ENCODE data around the gene POU2F1. TPM values are rescaled to one million over a fixed set of nuclear protein-coding genes. Genes with fewer than 3 reads are reported as not detected.

The POU2F1 gene
- total RNA-seq, 1 experiment from 2014 or later = 28.5 TPM

- Histone ChIP-seq H3K4me1 (replicated peaks; ENCODE audit: insufficient read depth) (peaks cover 4% of the 10 kb centered on the region), H3K4me2 (no peak overlapping the region), H3K4me3 (no peak overlapping the region), H3K27ac (no peak overlapping the region), H3K9me2 (ENCODE audit: insufficient read depth) (no peaks in the 10 kb centered on the region), H3K79me2 (ENCODE audit: low read depth) (peaks cover 56% of the 10 kb centered on the region), H3K36me3 (ENCODE audit: low read depth) (no peaks in the 10 kb centered on the region), H3F3A (ENCODE audit: insufficient read depth, low read depth) (peaks cover 10% of the 10 kb centered on the region; the same call in 1 of the 2 replicates), H2AFZ (no peak overlapping the region), H4K20me1 (ENCODE audit: insufficient read depth) (no peaks in the 10 kb centered on the region), H3K9me3 (ENCODE audit: insufficient read depth, low read depth) (peaks cover 6% of the 10 kb centered on the region; the same call in 1 of the 2 replicates), H3K27me3 (ENCODE audit: insufficient read depth, low read depth) (no peaks in the 10 kb centered on the region)
- BruUV-seq (replicated peaks) = no TSS peak
- DNase-seq = no peak
- ChIA-PET CTCF (no interaction called here), POLR2A (ENCODE audit: unreplicated experiment) (no interaction called here)
- intact Hi-C loops (cut with micrococcal nuclease; ENCODE audit: unreplicated experiment) = no loop called here
- TF ChIP-seq EZH2 (IDR thresholded peaks at IDR 0.05; ENCODE audit: low read depth) (no peak), CTCF (conservative IDR thresholded peaks at IDR 0.05) (no peak)
Observed at GRCh38 chr1:167291539-167292185, 71.0 kb downstream of the POU2F1 start.

- no peak for DNase-seq
- intact Hi-C loops (cut with micrococcal nuclease; ENCODE audit: unreplicated experiment) = no loop called here
- H3K9me3 ChIP-seq (ENCODE audit: insufficient read depth, low read depth) = peaks cover 6% of the 10 kb centered on the region; the same call in 1 of the 2 replicates
- no TSS peak for BruUV-seq (replicated peaks)
- peaks cover 10% of the 10 kb centered on the region for H3K4me1 ChIP-seq (replicated peaks; ENCODE audit: insufficient read depth)
- POLR2A ChIA-PET (ENCODE audit: unreplicated experiment) = no interaction called here
- CTCF ChIA-PET = no interaction called here
- no peaks in the 10 kb centered on the region for H3K9me2 ChIP-seq (ENCODE audit: insufficient read depth)
- H3K4me3 ChIP-seq = no peak overlapping the region
- H3F3A ChIP-seq (ENCODE audit: insufficient read depth, low read depth) = peaks cover 16% of the 10 kb centered on the region; the same call in 1 of the 2 replicates
- H3K36me3 ChIP-seq (ENCODE audit: low read depth) = no peaks in the 10 kb centered on the region
- no peak overlapping the region for H3K4me2 ChIP-seq
- H3K27me3 ChIP-seq (ENCODE audit: insufficient read depth, low read depth) = no peaks in the 10 kb centered on the region
- H3K79me2 ChIP-seq (ENCODE audit: low read depth) = peaks cover 52% of the 10 kb centered on the region
- H4K20me1 ChIP-seq (ENCODE audit: insufficient read depth) = no peaks in the 10 kb centered on the region
- no peak for TF ChIP-seq EZH2 (IDR thresholded peaks at IDR 0.05; ENCODE audit: low read depth)
- TF ChIP-seq CTCF (conservative IDR thresholded peaks at IDR 0.05) = no peak
- H3K27ac ChIP-seq = no peak overlapping the region
- H2AFZ ChIP-seq = no peak overlapping the region
Observed at GRCh38 chr1:167292216-167292615, 71.5 kb downstream of the POU2F1 start.

- H3K9me2 ChIP-seq (ENCODE audit: insufficient read depth) = no peaks in the 10 kb centered on the region
- peaks cover 18% of the 10 kb centered on the region for H3K4me1 ChIP-seq (replicated peaks; ENCODE audit: insufficient read depth)
- TF ChIP-seq EZH2 (IDR thresholded peaks at IDR 0.05; ENCODE audit: low read depth) (no peak), CTCF (conservative IDR thresholded peaks at IDR 0.05) (no peak)
- POLR2A ChIA-PET (ENCODE audit: unreplicated experiment) = no interaction called here
- no peak overlapping the region for H3K27ac ChIP-seq
- H3K79me2 ChIP-seq (ENCODE audit: low read depth) = peaks cover 60% of the 10 kb centered on the region
- H3K27me3 ChIP-seq (ENCODE audit: insufficient read depth, low read depth) = no peaks in the 10 kb centered on the region
- DNase-seq = no peak
- CTCF ChIA-PET = no interaction called here
- no peaks in the 10 kb centered on the region for H4K20me1 ChIP-seq (ENCODE audit: insufficient read depth)
- peaks cover 24% of the 10 kb centered on the region; the same call in 1 of the 2 replicates for H3F3A ChIP-seq (ENCODE audit: insufficient read depth, low read depth)
- BruUV-seq (replicated peaks) = no TSS peak
- intact Hi-C loops (cut with micrococcal nuclease; ENCODE audit: unreplicated experiment) = no loop called here
- no peaks in the 10 kb centered on the region for H3K36me3 ChIP-seq (ENCODE audit: low read depth)
- H3K9me3 ChIP-seq (ENCODE audit: insufficient read depth, low read depth) = peaks cover 6% of the 10 kb centered on the region; the same call in 1 of the 2 replicates
- H2AFZ ChIP-seq = no peak overlapping the region
- H3K4me3 ChIP-seq = no peak overlapping the region
- H3K4me2 ChIP-seq = no peak overlapping the region
Observed at GRCh38 chr1:167293057-167293456, 72.4 kb downstream of the POU2F1 start.
